PC-9 (cell line): ENCODE measurements around the gene ZNF396. TPM values are rescaled to one million over a fixed set of nuclear protein-coding genes. Genes with fewer than 3 reads are reported as not detected.

Source experiments
- BruUV-seq: library from RNA; stranded (reverse); fragments of 400-500 nt; replicated peaks from 2 replicates; lab custom pipeline; 2021; lab: Mats Ljungman, UMichigan
- CTCF ChIA-PET: fragments of 300-600 bp; sonication (Branson Sonifier 250); formaldehyde crosslinking; loops from one replicate; lab custom pipeline; 2022; ENCODE audit warnings: antibody characterized with exemption; lab: Charles Lee
- POLR2A ChIA-PET: fragments of 300-600 bp; sonication (Branson Sonifier 250); formaldehyde crosslinking; loops from one replicate; lab custom pipeline; 2022; ENCODE audit warnings: antibody characterized with exemption; ENCODE audit not compliant: unreplicated experiment; lab: Charles Lee
- DNase-seq, 2 experiments: peaks; one replicate each; pipeline versions ENCODE4 v3.0.0 to v3.0.0-alpha.2; 2015 to 2022; ENCODE audit warnings: mixed read lengths in 1 of 2
- H2AFZ ChIP-seq: fragments of 200-600 bp; sonication (generic); 2 replicates; pipeline ENCODE4 v1.8.1; 2017; ENCODE audit warnings: antibody characterized with exemption
- H3F3A ChIP-seq: fragments of 200-600 bp; sonication (generic); 2 replicates; pipeline ENCODE4 v1.8.1; 2017; ENCODE audit warnings: antibody characterized with exemption, mild to moderate bottlenecking, low read depth; ENCODE audit not compliant: insufficient read depth
- H3K27ac ChIP-seq: fragments of 200-600 bp; sonication (generic); 2 replicates; pipeline ENCODE4 v1.6.1; 2016; ENCODE audit warnings: mixed run types
- H3K27me3 ChIP-seq: fragments of 200-600 bp; sonication (generic); 2 replicates; pipeline ENCODE4 v1.6.1; 2016; ENCODE audit warnings: low read depth, mixed run types; ENCODE audit not compliant: insufficient read depth
- H3K36me3 ChIP-seq: fragments of 200-600 bp; sonication (generic); 2 replicates; pipeline ENCODE4 v1.6.1; 2016; ENCODE audit warnings: low read depth, mixed run types
- H3K4me1 ChIP-seq: fragments of 200-600 bp; sonication (generic); replicated peaks from 2 replicates; pipeline ENCODE4 v1.6.1; 2016; ENCODE audit warnings: mixed run types; ENCODE audit not compliant: insufficient read depth
- H3K4me2 ChIP-seq: fragments of 200-600 bp; sonication (generic); 2 replicates; pipeline ENCODE4 v1.6.1; 2017; ENCODE audit warnings: mixed run types
- H3K4me3 ChIP-seq: fragments of 200-600 bp; sonication (generic); 2 replicates; pipeline ENCODE4 v1.6.1; 2016; ENCODE audit warnings: mixed run types
- H3K79me2 ChIP-seq: fragments of 200-600 bp; sonication (generic); 2 replicates; pipeline ENCODE4 v1.6.1; 2017; ENCODE audit warnings: low read depth, mixed run types
- H3K9me2 ChIP-seq: fragments of 200-600 bp; sonication (generic); 2 replicates; pipeline ENCODE4 v1.8.1; 2017; ENCODE audit warnings: mild to moderate bottlenecking; ENCODE audit not compliant: insufficient read depth
- H3K9me3 ChIP-seq: fragments of 200-600 bp; sonication (generic); 2 replicates; pipeline ENCODE4 v1.8.1; 2016; ENCODE audit warnings: low read depth; ENCODE audit not compliant: insufficient read depth
- H4K20me1 ChIP-seq: fragments of 200-600 bp; sonication (generic); 2 replicates; pipeline ENCODE4 v1.8.1; 2017; ENCODE audit not compliant: insufficient read depth
- EZH2 ChIP-seq: fragments of 200-600 bp; sonication (generic); IDR thresholded peaks from 2 replicates; pipeline ENCODE4 v1.8.0; 2017; ENCODE audit warnings: antibody characterized with exemption, low read depth
- intact Hi-C: fragments of 100-400 bp; cut with micrococcal nuclease; formaldehyde crosslinking; loops from one replicate; pipeline ENCODE4 v1.10.0; 2022; ENCODE audit not compliant: unreplicated experiment
- total RNA-seq: library from RNA; stranded (reverse); gene quantifications from 2 replicates; pipeline ENCODE4 v1.2.3, GENCODE V29; 2021
- TF ChIP-seq, protein P1 (sequence below): fragments of 200-600 bp; sonication (generic); conservative IDR thresholded peaks from 2 replicates; pipeline ENCODE4 v1.6.1; 2017; ENCODE audit warnings: mixed run types, antibody characterized with exemption, mild to moderate bottlenecking, moderate library complexity

ZNF396 gene
- total RNA-seq, 1 experiment from 2014 or later, result 1.9 TPM

GRCh38 chr18:35408843-35409261 is 31.7 kb upstream of the ZNF396 start:
- TF ChIP-seq, protein P1, sequence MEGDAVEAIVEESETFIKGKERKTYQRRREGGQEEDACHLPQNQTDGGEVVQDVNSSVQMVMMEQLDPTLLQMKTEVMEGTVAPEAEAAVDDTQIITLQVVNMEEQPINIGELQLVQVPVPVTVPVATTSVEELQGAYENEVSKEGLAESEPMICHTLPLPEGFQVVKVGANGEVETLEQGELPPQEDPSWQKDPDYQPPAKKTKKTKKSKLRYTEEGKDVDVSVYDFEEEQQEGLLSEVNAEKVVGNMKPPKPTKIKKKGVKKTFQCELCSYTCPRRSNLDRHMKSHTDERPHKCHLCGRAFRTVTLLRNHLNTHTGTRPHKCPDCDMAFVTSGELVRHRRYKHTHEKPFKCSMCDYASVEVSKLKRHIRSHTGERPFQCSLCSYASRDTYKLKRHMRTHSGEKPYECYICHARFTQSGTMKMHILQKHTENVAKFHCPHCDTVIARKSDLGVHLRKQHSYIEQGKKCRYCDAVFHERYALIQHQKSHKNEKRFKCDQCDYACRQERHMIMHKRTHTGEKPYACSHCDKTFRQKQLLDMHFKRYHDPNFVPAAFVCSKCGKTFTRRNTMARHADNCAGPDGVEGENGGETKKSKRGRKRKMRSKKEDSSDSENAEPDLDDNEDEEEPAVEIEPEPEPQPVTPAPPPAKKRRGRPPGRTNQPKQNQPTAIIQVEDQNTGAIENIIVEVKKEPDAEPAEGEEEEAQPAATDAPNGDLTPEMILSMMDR, result no peak
- TF ChIP-seq EZH2, result no peak
- Histone ChIP-seq H3K9me2 (no peaks in the 10 kb centered on the region), H3K27ac (peak overlapping the region; percentile 25; the same call in 1 of the 2 replicates), H4K20me1 (no peaks in the 10 kb centered on the region), H3K4me2 (peak overlapping the region; percentile 28), H3F3A (no peaks in the 10 kb centered on the region; the same call in 1 of the 2 replicates), H3K4me1 (peaks cover 56% of the 10 kb centered on the region), H3K36me3 (no peaks in the 10 kb centered on the region), H3K9me3 (no peaks in the 10 kb centered on the region), H2AFZ (no peak overlapping the region), H3K27me3 (no peaks in the 10 kb centered on the region), H3K4me3 (no peak overlapping the region), H3K79me2 (no peaks in the 10 kb centered on the region)
- no TSS peak for BruUV-seq
- peak in 1 of 2 experiments; percentile 46 for DNase-seq
- intact Hi-C loops, result loop anchor here (2.0 to 5.0 kb wide), 5 partner anchors 48 to 208 kb away; partner anchors contain the start of gene GALNT1
- CTCF ChIA-PET, result no interaction called here
- POLR2A ChIA-PET, result no interaction called here

DNA sequence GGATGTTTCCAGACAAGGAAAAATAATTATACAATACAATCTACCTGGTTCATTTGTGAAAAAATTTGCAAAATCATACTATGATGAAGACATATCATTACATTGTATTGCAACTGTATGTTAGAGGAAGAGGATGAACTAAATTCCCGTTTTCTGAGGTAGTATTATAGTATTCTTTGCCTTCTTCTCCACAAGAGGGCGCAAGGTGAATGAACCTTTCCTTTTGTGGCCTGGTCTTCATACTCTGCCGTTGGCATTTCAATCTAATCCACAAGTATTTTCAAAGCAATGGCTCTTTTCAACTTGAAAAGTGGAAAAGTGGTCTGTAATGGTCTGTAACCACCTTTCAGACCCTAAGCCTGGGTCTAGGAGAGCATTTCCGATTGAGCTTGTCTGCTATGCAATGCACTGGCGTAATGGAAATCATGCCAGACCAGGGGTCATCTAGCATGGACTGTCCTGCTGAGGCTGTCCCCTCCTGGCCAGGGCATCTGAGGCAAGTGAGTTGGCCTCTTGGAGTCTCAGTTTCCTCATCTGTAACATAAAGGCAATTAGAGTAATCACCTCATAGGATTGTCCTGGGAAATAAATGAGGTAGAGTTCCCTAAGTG is 30.8 kb upstream of the ZNF396 start:
- H2AFZ ChIP-seq, result no peak overlapping the region
- POLR2A ChIA-PET, result interaction anchor here (0.6 kb wide), 2 partner anchors 51 to 107 kb away, joined by 3 read pairs; no protein-coding TSS in a partner anchor
- TF ChIP-seq, protein P1, result peak; percentile 78
- no peak for TF ChIP-seq EZH2
- H3K36me3 ChIP-seq, result no peaks in the 10 kb centered on the region
- H3F3A ChIP-seq, result no peaks in the 10 kb centered on the region; the same call in 1 of the 2 replicates
- H3K27ac ChIP-seq, result no peak overlapping the region
- H3K27me3 ChIP-seq, result no peaks in the 10 kb centered on the region
- H3K4me2 ChIP-seq, result peak overlapping the region; percentile 46; the same call in 1 of the 2 replicates
- peaks cover 53% of the 10 kb centered on the region for H3K4me1 ChIP-seq
- no peak overlapping the region for H3K4me3 ChIP-seq
- peak in 1 of 2 experiments; percentile 17 for DNase-seq
- H3K9me2 ChIP-seq, result no peaks in the 10 kb centered on the region
- CTCF ChIA-PET, result interaction anchor here (0.6 kb wide), 1 partner anchor 61 kb away, joined by 3 read pairs; no protein-coding TSS in a partner anchor
- no peaks in the 10 kb centered on the region for H3K79me2 ChIP-seq
- no peaks in the 10 kb centered on the region for H3K9me3 ChIP-seq
- BruUV-seq, result no TSS peak
- intact Hi-C loops, result loop anchor here (2.0 to 5.0 kb wide), 6 partner anchors 49 to 349 kb away; partner anchors contain the start of gene GALNT1
- no peaks in the 10 kb centered on the region for H4K20me1 ChIP-seq

GRCh38 chr18:35406666-35407065 is 29.5 kb upstream of the ZNF396 start:
- Histone ChIP-seq H3K4me3 (no peak overlapping the region), H3K27me3 (no peaks in the 10 kb centered on the region), H3F3A (no peaks in the 10 kb centered on the region; the same call in 1 of the 2 replicates), H3K27ac (no peak overlapping the region), H3K9me3 (no peaks in the 10 kb centered on the region), H3K4me1 (peaks cover 44% of the 10 kb centered on the region), H3K9me2 (no peaks in the 10 kb centered on the region), H2AFZ (no peak overlapping the region), H3K36me3 (no peaks in the 10 kb centered on the region), H3K4me2 (peak overlapping the region; percentile 46), H4K20me1 (no peaks in the 10 kb centered on the region), H3K79me2 (no peaks in the 10 kb centered on the region)
- TF ChIP-seq EZH2, result no peak
- TF ChIP-seq, protein P1, result no peak
- CTCF ChIA-PET, result no interaction called here
- peak; percentile 35 to 70 for DNase-seq
- POLR2A ChIA-PET, result no interaction called here
- intact Hi-C loops, result loop anchor here (2.0 to 5.0 kb wide), 5 partner anchors 51 to 350 kb away; no protein-coding TSS in a partner anchor
- BruUV-seq, result no TSS peak
